Hepatocyte (in vitro differentiated cells): ENCODE data around the gene RGS13.

Source experiments
- EZH2phosphoT487 ChIP-seq: fragments of 200-600 bp; sonication (generic); IDR thresholded peaks from one replicate; pipeline ENCODE4 v1.6.1; 2018; ENCODE audit warnings: antibody characterized with exemption, mild to moderate bottlenecking, low read depth, moderate library complexity; ENCODE audit not compliant: unreplicated experiment, severe bottlenecking
- TF ChIP-seq, protein P1 (sequence below): fragments of 200-600 bp; sonication (generic); IDR thresholded peaks from 2 replicates; pipeline ENCODE4 v1.5.1; 2016; ENCODE audit warnings: antibody characterized with exemption, mild to moderate bottlenecking; ENCODE audit not compliant: poor library complexity

DNA sequence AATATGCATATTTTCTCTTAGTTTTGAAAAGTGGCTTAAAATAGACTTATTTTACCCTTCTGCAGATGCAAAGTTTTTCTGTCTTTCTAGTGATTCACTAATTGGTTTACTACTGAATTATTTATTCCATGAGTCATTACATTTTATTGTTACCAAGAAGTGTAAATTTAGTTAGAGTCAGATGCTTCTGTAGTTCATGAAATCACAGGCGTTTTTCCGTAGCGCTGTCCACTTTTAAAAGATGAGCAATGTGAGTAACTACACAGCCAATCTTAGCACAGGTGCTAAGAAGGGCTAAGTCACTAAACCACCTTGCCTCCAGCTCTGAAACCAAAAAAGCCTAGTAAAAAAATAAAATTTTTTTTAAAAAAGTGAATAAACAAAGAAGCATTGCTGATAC, 24.7 kb downstream of the RGS13 start:
- TF ChIP-seq, protein P1, sequence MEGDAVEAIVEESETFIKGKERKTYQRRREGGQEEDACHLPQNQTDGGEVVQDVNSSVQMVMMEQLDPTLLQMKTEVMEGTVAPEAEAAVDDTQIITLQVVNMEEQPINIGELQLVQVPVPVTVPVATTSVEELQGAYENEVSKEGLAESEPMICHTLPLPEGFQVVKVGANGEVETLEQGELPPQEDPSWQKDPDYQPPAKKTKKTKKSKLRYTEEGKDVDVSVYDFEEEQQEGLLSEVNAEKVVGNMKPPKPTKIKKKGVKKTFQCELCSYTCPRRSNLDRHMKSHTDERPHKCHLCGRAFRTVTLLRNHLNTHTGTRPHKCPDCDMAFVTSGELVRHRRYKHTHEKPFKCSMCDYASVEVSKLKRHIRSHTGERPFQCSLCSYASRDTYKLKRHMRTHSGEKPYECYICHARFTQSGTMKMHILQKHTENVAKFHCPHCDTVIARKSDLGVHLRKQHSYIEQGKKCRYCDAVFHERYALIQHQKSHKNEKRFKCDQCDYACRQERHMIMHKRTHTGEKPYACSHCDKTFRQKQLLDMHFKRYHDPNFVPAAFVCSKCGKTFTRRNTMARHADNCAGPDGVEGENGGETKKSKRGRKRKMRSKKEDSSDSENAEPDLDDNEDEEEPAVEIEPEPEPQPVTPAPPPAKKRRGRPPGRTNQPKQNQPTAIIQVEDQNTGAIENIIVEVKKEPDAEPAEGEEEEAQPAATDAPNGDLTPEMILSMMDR, result no peak
- no peak for TF ChIP-seq EZH2phosphoT487
